ENCODE measurements around the gene MUC5B. TPM values are rescaled to one million over a fixed set of nuclear protein-coding genes. Genes with fewer than 3 reads are reported as not detected.
A peak's percentile ranks its signal among the peaks of the same experiment; 100 is the strongest.

Gene MUC5B
- total RNA-seq, 1 experiment from 2014 or later = 24.3 TPM

DNA sequence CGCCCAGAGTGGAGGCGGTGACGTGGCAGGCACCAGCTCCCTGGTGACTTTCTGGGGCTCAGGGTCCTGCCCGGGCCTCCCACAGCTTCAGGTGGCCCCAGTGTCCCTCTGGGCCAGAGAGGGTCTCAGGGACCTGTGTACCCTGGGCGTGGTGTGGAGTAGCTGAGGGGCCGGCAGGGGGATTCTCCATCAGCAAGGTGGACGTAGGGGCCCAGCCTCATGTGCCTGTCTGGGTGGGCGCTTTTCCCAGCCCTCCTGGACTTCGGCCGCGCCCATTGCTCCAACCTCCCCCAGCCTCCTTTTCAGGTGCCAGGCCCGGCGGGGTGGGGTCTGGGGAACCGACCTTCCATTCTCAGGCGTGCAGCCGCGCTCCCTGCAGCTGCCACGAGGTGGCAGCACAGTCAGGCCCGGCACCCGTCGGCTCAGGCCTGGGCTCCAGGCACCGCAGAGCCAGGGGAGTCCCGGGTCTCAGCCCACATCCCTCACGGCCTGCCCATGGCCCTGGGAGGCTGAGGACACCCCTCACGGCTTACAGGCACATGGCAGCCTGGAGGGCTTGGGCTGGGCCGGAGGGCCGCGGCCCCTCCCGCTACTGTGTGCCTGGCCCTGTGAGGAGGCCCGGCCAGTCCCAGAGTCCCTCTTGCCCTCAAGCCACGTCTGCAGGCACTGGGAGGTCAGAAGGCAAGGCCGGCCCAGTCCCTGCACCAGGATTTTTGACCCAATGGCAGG lies 19.9 kb upstream of the MUC5B start:
- H4K20me1 ChIP-seq (ENCODE audit: low read length) = no peaks in the 10 kb centered on the region
- ATAC-seq = peak; percentile 51
- peaks cover 30% of the 10 kb centered on the region for H3K4me1 ChIP-seq (ENCODE audit: insufficient read depth, low read length)
- peak overlapping the region; percentile 56 for H2AFZ ChIP-seq (ENCODE audit: low read length)
- H3K9ac ChIP-seq (ENCODE audit: low read length) = peak overlapping the region; percentile 50
- ChIA-PET POLR2A (ENCODE audit: unreplicated experiment) (interaction anchor here (0.6 kb wide), 2 partner anchors 21 to 209 kb away, joined by 3 to 10 read pairs; no protein-coding TSS in a partner anchor), CTCF (no interaction called here)
- no peaks in the 10 kb centered on the region for H3K27me3 ChIP-seq (ENCODE audit: low read length)
- no peaks in the 10 kb centered on the region for H3K36me3 ChIP-seq (ENCODE audit: low read depth, low read length)
- H3F3A ChIP-seq (ENCODE audit: low read length, unreplicated experiment) = no peaks in the 10 kb centered on the region
- DNase-seq = peak; percentile 76
- TF ChIP-seq CTCF (conservative IDR thresholded peaks at IDR 0.05; ENCODE audit: low read depth, low read length) (peak; percentile 76), EZH2 (IDR thresholded peaks at IDR 0.05; ENCODE audit: low read length, unreplicated experiment) (no peak)
- peak overlapping the region; percentile 50 for H3K4me2 ChIP-seq (ENCODE audit: low read length)
- BruUV-seq (replicated peaks) = no TSS peak
- no peak overlapping the region for H3K4me3 ChIP-seq (ENCODE audit: low read length)
- no peaks in the 10 kb centered on the region for H3K9me2 ChIP-seq (replicated peaks; ENCODE audit: low read length)
- H3K27ac ChIP-seq (ENCODE audit: low read length) = peak overlapping the region; percentile 72
- H3K79me2 ChIP-seq (ENCODE audit: low read length) = no peaks in the 10 kb centered on the region
- intact Hi-C loops (cut with micrococcal nuclease) = loop anchor here (1.0 to 5.0 kb wide), 4 partner anchors 24 to 86 kb away; no protein-coding TSS in a partner anchor
- no peaks in the 10 kb centered on the region for H3K9me3 ChIP-seq (ENCODE audit: low read length)

GRCh38 chr11:1203505-1204271 lies 19.2 kb upstream of the MUC5B start:
- ATAC-seq = peak; percentile 45
- TF ChIP-seq CTCF (conservative IDR thresholded peaks at IDR 0.05; ENCODE audit: low read depth, low read length) = no peak
- TF ChIP-seq EZH2 (IDR thresholded peaks at IDR 0.05; ENCODE audit: low read length, unreplicated experiment) = no peak
- no peak for TF ChIP-seq EZH2phosphoT487 (IDR thresholded peaks at IDR 0.05; ENCODE audit: borderline replicate concordance, low read length)
- peak overlapping the region; percentile 72 for H3K27ac ChIP-seq (ENCODE audit: low read length)
- no peaks in the 10 kb centered on the region for H3K27me3 ChIP-seq (ENCODE audit: low read length)
- peak overlapping the region; percentile 56 for H2AFZ ChIP-seq (ENCODE audit: low read length)
- no peaks in the 10 kb centered on the region for H3K36me3 ChIP-seq (ENCODE audit: low read depth, low read length)
- no peaks in the 10 kb centered on the region for H3K9me3 ChIP-seq (ENCODE audit: low read length)
- CTCF ChIA-PET = no interaction called here
- intact Hi-C loops (cut with micrococcal nuclease) = loop anchor here (5.0 kb wide), 3 partner anchors 51 to 86 kb away; no protein-coding TSS in a partner anchor
- peaks cover 30% of the 10 kb centered on the region for H3K4me1 ChIP-seq (ENCODE audit: insufficient read depth, low read length)
- no peaks in the 10 kb centered on the region for H3K79me2 ChIP-seq (ENCODE audit: low read length)
- H3K4me3 ChIP-seq (ENCODE audit: low read length) = no peak overlapping the region
- no peaks in the 10 kb centered on the region for H3F3A ChIP-seq (ENCODE audit: low read length, unreplicated experiment)
- H3K4me2 ChIP-seq (ENCODE audit: low read length) = peak overlapping the region; percentile 50
- H3K9me2 ChIP-seq (replicated peaks; ENCODE audit: low read length) = no peaks in the 10 kb centered on the region
- POLR2A ChIA-PET (ENCODE audit: unreplicated experiment) = interaction anchor here (0.6 kb wide), 2 partner anchors 20 to 210 kb away, joined by 3 to 10 read pairs; no protein-coding TSS in a partner anchor
- peak overlapping the region; percentile 50 for H3K9ac ChIP-seq (ENCODE audit: low read length)
- H4K20me1 ChIP-seq (ENCODE audit: low read length) = no peaks in the 10 kb centered on the region
- TSS peak; percentile 32 for BruUV-seq (replicated peaks)
- DNase-seq = peak; percentile 69

All from PC-3 (cell line).